ENCODE results near the gene OTUB1. TPM values are rescaled to one million over a fixed set of nuclear protein-coding genes. Genes with fewer than 3 reads are reported as not detected.

The OTUB1 gene
- total RNA-seq, 1 donor from 2014 or later = 124 TPM

GRCh38 chr11:64001484-64002420 is 15.5 kb downstream of the OTUB1 start:
- Mint-ChIP-seq H3K9me3 (ENCODE audit: low read depth) (no peaks in the 10 kb centered on the region), H3K27ac (no peak overlapping the region), H3K27me3 (peaks cover 44% of the 10 kb centered on the region), H3K4me3 (ENCODE audit: low read depth) (no peak overlapping the region), H3K4me1 (ENCODE audit: low read depth) (peaks cover 1% of the 10 kb centered on the region), H3K36me3 (ENCODE audit: insufficient read depth) (peaks cover 15% of the 10 kb centered on the region)
- no peak for DNase-seq (ENCODE audit: low spot score, unreplicated experiment)
- no peak for TF ChIP-seq CTCF (IDR thresholded peaks at IDR 0.05; ENCODE audit: unreplicated experiment)

- H3K36me3 Mint-ChIP-seq (ENCODE audit: insufficient read depth) = peaks cover 4% of the 10 kb centered on the region
- H3K4me1 Mint-ChIP-seq (ENCODE audit: low read depth) = peaks cover 15% of the 10 kb centered on the region
- no peak for DNase-seq (ENCODE audit: low spot score, unreplicated experiment)
- no peak overlapping the region for H3K4me3 Mint-ChIP-seq (ENCODE audit: low read depth)
- H3K27ac Mint-ChIP-seq = no peak overlapping the region
- no peak for TF ChIP-seq CTCF (IDR thresholded peaks at IDR 0.05; ENCODE audit: unreplicated experiment)
- H3K27me3 Mint-ChIP-seq = peaks cover 47% of the 10 kb centered on the region
- no peaks in the 10 kb centered on the region for H3K9me3 Mint-ChIP-seq (ENCODE audit: low read depth)
Measured at GRCh38 chr11:64003807-64004589, 17.8 kb downstream of the OTUB1 start.

- no peak for TF ChIP-seq CTCF (IDR thresholded peaks at IDR 0.05; ENCODE audit: unreplicated experiment)
- Mint-ChIP-seq H3K4me3 (ENCODE audit: low read depth) (no peak overlapping the region), H3K27me3 (peaks cover 47% of the 10 kb centered on the region), H3K4me1 (ENCODE audit: low read depth) (peaks cover 18% of the 10 kb centered on the region), H3K9me3 (ENCODE audit: low read depth) (no peaks in the 10 kb centered on the region), H3K36me3 (ENCODE audit: insufficient read depth) (peaks cover 4% of the 10 kb centered on the region), H3K27ac (no peak overlapping the region)
- no peak for DNase-seq (ENCODE audit: low spot score, unreplicated experiment)
Measured at GRCh38 chr11:64004590-64004984, 18.3 kb downstream of the OTUB1 start.

- H3K4me1 Mint-ChIP-seq (ENCODE audit: low read depth) = peaks cover 18% of the 10 kb centered on the region
- H3K27me3 Mint-ChIP-seq = peaks cover 47% of the 10 kb centered on the region
- H3K9me3 Mint-ChIP-seq (ENCODE audit: low read depth) = no peaks in the 10 kb centered on the region
Measured at GRCh38 chr11:64005691-64006090, 19.5 kb downstream of the OTUB1 start.

More at GRCh38 chr11:64005691-64006090, 19.5 kb downstream of the OTUB1 start:
- TF ChIP-seq CTCF (IDR thresholded peaks at IDR 0.05; ENCODE audit: unreplicated experiment) = no peak
- Mint-ChIP-seq H3K27ac (no peak overlapping the region), H3K36me3 (ENCODE audit: insufficient read depth) (peaks cover 4% of the 10 kb centered on the region), H3K4me3 (ENCODE audit: low read depth) (no peak overlapping the region)
- no peak for DNase-seq (ENCODE audit: low spot score, unreplicated experiment)

Data from progenitor cell of endocrine pancreas (in vitro differentiated cells).